ENCODE measurements around the gene ENHO.
A peak's percentile ranks its signal among the peaks of the same experiment; 100 is the strongest.
"Not testable (repeated sequence)": the region's sequence is repeated elsewhere in the genome, so short reads cannot be mapped to it uniquely, and the experiment has no call there.

ENHO gene

DNA sequence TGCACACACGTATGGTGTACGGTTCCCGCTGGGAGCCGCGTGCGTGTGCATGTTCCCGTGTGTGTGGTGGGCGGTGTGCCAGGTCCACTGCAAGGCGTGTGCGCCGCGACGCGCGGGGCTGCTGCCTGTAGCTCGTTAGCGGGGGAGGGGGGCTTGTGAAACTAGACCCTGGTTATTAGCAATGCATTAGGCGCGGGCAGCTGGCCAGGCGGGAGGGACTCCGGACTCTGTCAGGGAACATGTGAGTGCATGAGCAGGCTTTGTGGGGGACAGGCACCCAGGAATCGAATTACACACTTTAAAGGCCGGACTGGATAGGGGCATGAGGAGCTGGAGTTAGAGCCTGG lies 32.2 kb upstream of the ENHO start:
- peak; percentile 88 for DNase-seq

DNA sequence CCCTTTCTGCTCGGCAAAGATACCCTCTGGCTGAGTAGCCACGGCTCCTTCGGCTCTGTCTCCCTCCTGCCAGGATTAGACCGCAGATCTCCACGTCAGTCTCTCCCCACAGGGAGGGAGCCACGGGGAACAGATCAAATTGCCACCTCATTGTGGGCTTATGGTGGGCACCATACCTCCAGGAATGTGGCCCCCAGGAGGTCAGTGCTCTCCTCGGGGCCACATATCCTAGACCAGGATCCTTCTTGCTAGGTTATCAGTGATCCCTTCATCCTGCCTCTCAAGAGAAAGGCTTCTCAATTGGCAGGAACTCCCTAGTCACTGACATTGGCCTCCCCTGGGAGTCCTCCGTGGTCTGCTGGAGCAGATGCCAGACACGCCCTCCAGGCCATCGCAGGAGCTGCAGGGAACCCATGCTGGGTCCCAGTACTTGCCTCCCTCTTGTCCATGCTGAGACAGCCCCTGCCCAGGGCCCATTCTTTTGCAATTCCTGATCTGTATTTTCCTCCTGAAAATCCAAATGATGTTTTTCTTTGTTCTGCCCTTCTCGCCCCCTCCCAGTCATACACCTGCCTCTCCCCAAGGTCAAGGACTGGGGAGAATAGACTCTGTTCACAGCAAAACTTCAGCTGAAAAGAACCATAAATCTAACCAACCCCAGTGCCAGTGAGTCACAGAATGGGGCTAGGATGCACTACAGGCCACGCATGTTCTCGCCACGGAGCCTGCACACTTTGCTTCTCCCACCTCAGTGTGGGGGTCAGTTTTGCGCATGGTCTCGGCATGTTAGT lies 31.6 kb upstream of the ENHO start:
- peak; percentile 69 for DNase-seq

- DNase-seq = peak; percentile 52
Observed at GRCh38 chr9:34553511-34554021, 30.8 kb upstream of the ENHO start.

- no peak for DNase-seq
Observed at GRCh38 chr9:34552986-34553385, 30.2 kb upstream of the ENHO start.

DNA sequence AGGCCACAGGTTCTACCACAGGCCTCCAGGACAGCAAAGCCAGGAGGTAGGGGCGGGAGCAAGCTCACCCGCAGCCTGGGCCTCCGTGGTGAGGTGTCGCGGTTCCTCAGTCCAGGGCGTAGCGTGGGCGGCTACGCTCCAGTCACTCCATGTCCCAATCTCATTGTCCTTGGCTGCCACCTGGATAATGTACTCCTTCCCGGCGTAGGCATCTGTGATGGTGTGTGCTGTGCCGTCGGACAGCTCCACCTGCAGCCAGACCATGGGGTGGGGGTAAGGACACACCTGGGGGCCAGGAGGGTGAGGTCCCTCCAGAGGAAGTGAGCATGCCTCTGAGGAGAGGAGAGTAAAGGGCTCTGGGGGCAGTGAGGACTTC lies 29.8 kb upstream of the ENHO start:
- no peak for DNase-seq

DNA sequence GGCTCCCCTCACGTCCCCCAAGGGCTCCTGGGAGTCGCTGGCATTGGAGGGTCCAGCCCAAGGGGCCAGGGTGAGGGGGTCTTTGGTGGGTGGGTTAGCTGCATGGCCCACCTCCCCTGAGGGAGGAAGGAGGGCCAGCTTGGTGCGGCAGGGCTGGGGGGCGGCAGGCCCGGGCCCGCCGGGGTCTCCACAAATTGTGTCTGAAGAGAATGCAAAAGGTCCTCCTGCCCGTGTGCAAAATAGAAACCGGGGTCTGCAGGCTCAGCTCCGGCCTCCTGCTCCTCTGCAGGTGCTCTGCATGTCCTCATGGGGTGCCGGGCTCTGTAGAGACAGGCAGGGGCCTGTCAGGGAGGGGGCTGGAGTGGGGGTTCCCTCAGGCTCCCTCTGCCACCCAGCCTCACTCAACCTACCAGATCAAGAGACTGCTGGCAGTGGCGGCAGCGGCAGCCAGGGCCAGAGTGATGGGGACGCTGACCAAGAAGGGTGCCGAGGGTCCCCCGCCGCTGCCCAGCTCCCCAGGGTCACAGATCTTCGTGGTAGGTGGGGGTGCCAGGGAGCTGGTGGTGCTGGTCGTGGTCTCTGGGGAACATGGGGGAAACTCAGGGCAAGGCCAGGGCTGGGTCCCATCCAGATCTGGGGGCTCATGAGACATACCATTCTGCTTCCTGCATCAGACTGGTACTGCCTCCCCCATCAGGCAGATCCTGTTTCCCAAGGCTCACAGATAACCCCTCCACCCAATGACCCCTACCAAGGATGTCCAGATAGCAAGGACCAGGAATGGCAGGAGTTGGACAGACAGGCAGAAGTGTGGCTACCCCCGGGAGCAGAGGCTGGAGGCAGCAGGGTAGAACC lies 29.2 kb upstream of the ENHO start:
- no peak for DNase-seq

- no peak for DNase-seq
Observed at GRCh38 chr9:34550681-34551270, 28.0 kb upstream of the ENHO start.

DNA sequence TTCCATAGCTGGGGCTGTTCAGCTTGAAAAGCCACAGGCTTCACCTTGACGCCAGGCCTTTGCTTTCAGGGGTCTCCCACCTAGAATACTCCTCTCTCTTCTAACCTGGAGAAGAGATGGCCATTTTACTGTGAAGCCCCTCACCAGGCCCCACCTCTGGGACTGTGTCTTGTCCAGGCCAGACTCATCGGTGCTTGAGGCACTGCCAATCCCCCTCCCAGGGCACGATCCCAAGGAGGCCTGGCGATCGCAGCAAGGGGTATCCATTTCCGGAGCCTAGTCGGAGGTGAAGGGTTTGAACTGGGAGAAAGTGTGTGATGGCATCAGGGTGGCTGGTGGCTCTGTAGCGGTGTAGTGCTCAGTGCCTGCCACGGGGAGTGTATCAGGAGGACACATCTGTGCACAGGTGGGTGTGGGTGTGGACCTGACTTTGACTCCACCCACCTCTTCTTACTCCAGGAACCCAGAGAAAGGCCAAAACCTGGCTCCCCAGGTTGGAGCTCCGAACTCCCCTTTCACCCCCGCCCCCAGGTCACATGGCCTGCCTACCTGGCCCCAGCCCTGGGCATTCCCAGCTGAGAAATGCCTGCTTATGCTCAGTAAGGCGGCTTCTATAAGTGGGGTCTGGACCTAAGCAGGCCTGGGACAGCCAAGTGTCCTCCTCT lies 27.4 kb upstream of the ENHO start:
- no peak for DNase-seq

DNA sequence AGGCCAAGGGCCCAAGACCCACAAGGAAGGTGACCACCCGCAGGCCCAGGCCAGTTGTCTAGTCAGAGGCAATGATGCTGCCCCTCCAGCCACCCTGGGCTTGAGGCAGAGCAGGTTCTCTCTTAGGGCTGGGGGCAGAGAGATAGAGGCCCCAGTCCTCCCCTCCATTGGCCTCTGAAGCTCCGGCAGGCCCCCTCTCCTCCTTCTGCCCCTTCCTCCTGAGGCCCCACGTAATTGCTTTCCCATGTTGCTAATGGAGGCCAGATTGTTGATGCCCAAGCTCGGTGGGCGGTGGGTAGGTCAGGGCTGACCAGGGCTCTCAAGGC lies 26.6 kb upstream of the ENHO start:
- no peak for DNase-seq

DNA sequence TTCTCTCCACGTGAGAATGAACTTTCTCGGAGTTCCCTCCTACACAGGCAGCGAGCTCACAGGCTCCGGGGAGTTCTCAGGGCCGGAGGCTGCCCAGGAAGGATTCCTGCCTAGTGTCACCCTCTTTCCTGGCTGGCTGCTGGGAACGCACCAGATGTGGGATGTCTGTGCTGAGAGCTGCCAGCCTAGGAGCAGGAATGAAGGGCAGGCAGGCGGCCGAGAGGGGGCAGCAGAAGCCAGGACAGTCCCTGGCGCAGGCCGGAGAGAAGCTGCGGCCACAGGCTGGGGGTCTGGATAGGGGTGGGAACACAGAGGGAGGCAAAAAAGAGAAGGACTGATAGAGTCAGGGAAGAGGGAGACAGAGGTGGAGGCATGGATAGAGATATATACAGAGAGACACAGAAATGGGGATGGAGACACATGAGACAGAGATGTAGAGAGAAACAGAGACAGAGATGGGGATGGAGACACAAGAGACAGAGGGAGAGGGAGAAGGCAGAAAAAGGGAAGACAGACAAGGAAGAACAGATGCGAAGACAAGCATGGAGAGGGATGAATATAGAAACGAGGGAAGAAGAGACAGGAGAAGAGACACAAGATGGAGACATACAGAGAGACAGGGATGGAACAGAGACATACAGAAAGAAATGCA lies 25.3 kb upstream of the ENHO start:
- DNase-seq = peak; percentile 91

- DNase-seq = peak; percentile 88
Observed at GRCh38 chr9:34546834-34547827, 24.3 kb upstream of the ENHO start.

GRCh38 chr9:34546102-34546833 lies 23.5 kb upstream of the ENHO start:
- peak; percentile 8 for DNase-seq

GRCh38 chr9:34545497-34545896 lies 22.7 kb upstream of the ENHO start:
- no peak for DNase-seq

DNA sequence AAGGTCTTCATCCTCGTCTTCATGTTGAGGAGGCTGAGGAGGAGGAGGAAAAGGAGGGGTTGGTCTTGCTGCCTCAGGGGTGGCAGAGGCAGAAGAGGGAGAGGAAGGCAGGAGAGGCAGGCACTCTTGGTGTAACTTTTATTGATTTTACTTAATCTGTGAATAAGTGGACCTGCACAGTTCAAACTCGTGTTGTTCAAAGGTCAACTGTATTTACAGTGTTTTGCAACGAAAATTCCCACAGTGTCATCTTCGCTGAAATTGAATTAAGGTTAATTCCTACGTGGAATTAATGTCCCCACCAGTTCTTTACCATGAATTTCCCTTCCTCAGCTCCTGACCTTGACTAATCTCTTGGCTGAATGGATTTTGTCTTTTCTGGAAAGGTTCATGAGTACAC lies 21.2 kb upstream of the ENHO start:
- no peak for DNase-seq

DNA sequence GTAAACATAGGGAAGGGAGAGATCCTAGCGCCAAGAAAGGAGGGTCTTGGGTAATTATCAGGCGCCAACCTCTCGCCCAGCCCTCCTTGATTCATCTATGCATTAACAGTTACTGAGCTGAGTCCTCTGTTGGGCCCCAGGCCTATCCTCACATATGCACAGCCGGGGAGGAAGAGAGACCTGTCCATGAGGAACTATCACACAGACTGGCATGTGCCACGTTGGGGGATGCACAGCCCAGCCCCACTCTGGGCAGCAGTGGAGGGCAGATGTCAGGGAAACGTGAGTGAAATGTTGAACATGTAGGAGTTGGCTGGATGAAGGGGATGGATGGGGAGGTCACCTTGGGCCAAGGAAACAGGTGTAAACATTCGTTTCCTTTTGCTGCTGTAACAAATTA lies 18.8 kb upstream of the ENHO start:
- no peak for DNase-seq

- DNase-seq = no peak
Observed at GRCh38 chr9:34540827-34541226, 18.0 kb upstream of the ENHO start.

DNA sequence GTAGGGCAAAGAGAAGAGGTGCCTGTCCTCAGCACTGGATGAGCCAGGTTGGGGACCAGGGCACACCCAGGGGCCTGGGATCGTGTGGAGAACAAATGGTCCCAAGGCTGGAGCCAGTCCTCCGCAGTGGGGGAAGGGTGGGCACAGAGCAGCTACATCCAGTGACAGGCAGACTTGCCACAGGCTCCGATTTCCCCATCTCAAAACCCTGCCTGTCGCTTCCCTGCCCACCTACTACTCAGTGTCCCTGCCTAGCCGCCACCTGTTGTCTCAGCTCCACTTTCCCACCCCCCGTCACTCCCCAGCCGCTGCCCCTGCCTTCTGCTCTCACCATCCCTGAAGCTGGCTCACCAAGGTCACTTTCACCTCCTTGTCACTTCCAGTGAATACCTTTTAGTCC lies 13.9 kb upstream of the ENHO start:
- no peak for DNase-seq

DNA sequence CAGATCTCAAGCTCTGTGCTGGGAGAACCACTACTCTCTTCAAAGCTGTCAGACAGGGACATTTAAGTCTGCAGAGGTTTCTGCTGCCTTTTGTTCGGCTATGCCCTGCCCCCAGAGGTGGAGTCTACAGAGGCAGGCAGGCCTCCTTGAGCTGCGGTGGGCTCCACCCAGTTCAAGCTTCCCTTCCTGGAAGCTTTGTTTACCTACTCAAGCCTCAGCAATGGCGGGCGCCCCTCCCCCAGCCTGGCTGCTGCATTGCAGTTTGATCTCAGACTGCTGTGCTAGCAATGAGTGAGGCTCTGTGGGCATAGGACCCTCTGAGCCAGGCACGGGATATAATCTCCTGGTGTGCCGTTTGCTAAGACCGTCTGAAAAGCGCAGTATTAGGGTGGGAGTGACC lies 9.3 kb upstream of the ENHO start:
- DNase-seq = not testable (repeated sequence)

DNA sequence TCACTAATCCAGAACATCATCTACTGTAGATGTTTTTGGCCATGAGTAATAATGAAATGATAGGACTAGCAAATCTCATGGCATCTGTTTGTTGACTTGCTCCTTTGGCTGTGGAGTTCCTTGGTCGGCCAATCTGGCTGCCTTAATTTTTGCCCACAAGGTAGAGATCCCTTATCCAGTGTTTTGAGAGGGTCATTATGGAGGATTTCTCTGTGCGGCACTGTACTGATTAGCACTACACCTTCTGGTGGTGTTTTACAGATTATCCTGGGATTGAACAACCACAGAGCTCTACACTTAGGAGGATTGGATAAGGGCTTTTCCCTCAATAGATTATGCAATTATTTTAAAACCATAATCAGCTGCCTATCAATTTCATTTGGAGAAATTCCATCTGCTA lies 3.2 kb upstream of the ENHO start:
- no peak for DNase-seq

DNA sequence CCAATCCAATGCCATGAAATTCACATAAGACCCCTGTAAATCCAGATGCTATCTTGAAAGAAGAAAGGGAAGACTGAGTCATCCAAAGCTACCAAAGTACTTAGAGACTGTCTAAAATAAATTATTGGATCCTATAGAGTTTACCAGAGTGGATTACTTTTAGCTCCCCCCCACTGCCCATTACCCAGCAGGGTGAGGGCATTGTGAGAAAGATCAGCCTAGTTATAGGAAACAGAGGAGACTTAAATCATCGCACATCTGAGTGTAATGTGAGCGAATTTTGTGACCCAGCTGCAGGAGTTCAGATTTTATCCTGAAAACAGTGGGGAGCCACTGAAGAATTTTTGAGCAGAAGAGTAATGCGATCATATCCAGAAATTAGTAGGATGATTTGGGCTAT lies 1.6 kb upstream of the ENHO start:
- no peak for DNase-seq
